ENCODE data around the gene KATNB1.

The KATNB1 gene

DNA sequence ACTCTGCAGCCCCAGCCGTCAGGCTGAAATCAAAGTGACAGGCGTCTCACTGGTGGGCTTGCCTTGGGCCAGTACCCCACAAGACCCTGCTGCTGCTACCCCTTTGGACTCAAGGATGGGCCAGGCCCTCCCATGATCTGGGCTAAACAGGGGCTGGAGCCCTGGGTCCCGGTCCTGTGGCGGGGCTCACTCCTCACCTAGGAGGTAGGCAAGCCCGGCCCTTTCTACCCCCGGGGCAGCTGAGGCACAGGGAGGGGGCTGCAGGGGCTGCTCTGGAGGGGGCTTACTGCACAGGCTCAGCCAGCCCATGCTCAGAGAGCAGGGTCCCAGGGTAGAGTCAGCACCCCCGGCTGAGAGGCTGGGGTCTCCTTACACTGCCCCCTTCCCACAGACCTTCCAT lies 23.6 kb downstream of the KATNB1 start:
- no peak for DNase-seq

- no peak for DNase-seq
These were observed 24.2 kb downstream of the KATNB1 start for GRCh38 chr16:57759541-57760356.

DNA sequence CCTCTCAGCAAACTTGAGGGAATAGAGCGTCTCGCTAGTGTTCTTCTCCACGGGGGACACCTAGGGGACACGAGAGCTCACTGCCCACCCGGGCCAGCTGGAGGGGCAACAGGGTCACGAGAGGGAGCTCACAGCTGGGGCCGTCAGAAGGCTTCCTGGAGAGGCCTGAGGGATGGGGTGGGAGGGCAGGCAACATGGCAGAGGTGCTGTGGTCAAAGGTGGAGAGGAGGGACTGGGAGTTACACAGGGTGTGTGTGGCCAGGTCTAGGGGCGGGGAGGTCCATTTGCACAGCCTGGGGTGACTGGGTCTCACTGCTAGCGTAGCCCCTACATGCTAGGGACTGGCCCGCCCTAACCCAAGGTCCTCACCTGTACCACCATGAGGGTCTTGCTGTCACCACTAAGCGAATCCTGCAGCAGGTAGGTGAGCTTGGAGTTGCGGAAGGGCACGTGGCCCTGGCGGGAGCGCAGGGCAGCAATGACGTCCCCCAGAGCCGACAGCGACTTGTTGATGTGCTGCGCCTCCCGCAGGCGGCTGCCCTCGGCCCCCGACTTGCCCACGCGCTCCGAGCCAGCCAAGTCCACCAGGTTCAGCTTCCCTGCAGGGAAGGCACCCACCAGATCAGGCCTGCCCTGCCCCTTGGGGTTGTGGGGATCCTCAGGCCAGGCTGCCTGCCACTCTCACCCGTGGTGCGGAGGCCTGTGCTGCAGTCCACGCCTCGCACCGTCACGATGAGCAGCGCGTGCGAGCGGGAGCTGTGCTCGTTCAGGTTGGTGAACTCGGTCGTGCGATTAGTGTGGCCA lies 25.0 kb downstream of the KATNB1 start:
- DNase-seq, result no peak

GRCh38 chr16:57761301-57761700 lies 25.7 kb downstream of the KATNB1 start:
- DNase-seq, result no peak

- DNase-seq, result no peak
These were observed 26.4 kb downstream of the KATNB1 start for GRCh38 chr16:57761957-57762356.

- no peak for DNase-seq
These were observed 26.9 kb downstream of the KATNB1 start for GRCh38 chr16:57762365-57763040.

- no peak for DNase-seq
These were observed 27.9 kb downstream of the KATNB1 start for GRCh38 chr16:57763285-57764005.

DNA sequence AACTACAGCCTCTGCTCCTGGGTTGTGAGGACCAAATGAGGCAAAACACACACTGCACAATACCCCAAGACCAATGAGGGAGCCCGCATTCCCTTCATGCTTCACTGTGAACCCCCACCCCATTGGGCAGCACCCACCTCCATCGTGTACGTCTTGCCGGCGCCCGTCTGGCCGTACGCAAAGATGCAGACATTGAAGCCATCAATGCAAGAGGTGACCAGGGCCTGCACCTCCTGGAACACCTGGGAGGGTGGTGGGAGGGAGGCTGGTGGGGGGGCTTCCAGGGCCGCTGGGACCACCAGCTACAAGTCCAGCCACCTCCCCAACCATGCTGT lies 28.4 kb downstream of the KATNB1 start:
- DNase-seq, result no peak

- no peak for DNase-seq
These were observed 29.0 kb downstream of the KATNB1 start for GRCh38 chr16:57764341-57765159.

DNA sequence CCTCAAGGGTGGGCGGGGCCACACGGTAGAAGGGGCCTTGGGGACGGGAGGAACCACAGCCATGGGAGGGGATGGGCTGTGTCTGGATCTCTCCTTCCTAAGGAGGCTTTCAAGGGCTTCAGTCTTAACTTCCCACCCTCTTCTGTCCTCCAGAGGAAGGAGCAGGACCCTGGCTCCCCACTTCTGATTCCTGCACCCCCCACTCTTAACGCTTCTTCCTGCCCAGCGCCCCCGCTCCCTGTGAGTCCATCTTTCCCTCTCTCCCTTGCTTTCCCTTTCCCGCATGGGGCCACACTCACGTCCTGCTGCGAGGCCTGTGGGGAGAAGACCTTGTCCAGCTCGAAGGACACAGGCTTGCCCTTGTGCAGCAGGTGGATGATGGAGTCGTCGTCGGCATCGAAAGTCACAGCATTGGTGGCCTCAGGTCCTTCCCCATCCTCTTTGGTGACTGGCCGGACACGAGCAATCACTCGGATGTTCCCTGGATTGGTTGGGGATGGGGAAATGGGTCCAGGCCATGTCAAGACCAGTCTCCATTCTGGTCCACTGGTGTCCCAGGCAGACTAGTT lies 29.7 kb downstream of the KATNB1 start:
- DNase-seq, result no peak

GRCh38 chr16:57766714-57767348 lies 31.3 kb downstream of the KATNB1 start:
- no peak for DNase-seq

GRCh38 chr16:57769541-57770145 lies 34.1 kb downstream of the KATNB1 start:
- no peak for DNase-seq

GRCh38 chr16:57770361-57770760 lies 34.8 kb downstream of the KATNB1 start:
- DNase-seq, result no peak

- no peak for DNase-seq
These were observed 35.7 kb downstream of the KATNB1 start for GRCh38 chr16:57771141-57771785.

DNA sequence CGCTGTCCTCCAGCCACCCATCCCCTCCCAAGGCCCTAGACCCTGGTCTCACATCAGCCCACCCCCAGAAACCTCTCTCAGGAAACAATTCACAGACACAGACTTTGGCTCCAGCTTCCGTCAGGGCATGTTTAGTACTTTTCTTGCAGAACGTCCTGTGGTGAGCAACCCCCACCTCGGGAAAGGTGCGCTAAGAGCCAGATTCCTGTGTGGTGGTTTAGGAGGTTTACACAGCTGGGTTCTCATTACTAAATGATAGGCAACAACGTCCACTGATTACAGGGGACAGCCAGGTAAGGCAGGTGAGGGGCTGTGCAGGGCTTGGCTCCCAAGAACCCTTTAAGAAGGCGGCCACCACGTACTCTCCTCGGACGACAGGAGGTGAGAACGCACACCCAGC lies 37.4 kb downstream of the KATNB1 start:
- DNase-seq, result no peak

GRCh38 chr16:57773655-57774295 lies 38.2 kb downstream of the KATNB1 start:
- DNase-seq, result no peak

DNA sequence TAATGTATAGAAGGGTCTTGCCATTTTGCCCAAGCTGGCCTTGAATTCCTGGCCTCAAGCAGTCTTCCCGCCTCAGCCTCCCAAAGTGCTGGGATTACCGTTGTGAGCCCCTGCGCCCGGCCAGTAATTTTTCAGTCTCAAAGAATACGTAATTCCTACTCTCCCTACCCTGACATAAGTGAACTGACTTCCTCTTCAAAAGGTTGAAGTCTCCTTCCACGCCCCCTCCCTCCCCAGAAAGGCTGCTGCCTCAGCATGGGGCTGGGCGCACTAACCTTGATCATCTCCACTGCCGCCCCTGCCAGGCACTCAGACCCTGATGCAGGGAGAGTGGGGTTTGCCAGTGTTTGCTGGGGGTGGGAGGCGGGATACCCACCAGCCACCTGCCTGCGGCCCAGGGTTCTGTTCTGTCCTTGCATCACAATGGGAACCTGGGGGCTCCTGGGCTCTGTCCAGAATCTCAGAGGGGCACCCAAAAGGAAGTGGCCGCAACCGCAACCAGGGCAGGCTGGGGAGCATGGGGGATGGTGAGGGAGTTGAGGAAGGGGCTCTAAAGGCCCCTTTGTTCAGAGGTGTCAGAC lies 39.2 kb downstream of the KATNB1 start:
- DNase-seq, result no peak

- no peak for DNase-seq
These were observed 40.3 kb downstream of the KATNB1 start for GRCh38 chr16:57775661-57776469.
